ENCODE data around the gene SNTN. TPM values are rescaled to one million over a fixed set of nuclear protein-coding genes. Genes with fewer than 3 reads are reported as not detected.

The SNTN gene
- total and polyA plus RNA-seq, 11 donors = not detected

DNA sequence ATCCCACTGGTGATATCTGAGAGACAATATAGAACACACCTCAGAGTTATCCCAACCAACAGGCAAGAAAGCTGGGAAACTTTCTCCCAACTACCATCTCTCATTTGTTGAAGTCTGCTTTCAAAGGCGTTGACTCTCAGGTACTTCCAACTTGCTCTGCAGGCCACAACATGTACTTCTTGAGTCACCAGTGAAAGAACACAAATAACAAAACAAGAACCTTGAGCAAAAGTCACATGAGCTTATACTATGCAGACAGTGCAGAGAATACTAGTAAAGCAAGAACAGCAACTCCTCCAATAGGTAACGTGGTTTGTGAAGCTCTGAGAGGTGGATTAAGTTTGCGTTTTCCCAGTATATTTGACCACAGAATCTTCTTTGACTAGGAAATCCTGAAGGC lies 20.6 kb downstream of the SNTN start:
- DNase-seq (no peak), ATAC-seq (no peak)
- intact Hi-C loops (cut with DNase I) = no loop called here
- Histone ChIP-seq H3K4me1 (no peaks in the 10 kb centered on the region), H3K36me3 (no peaks in the 10 kb centered on the region), H3K27me3 (no peaks in the 10 kb centered on the region), H3K27ac (no peak overlapping the region), H3K9me3 (no peaks in the 10 kb centered on the region), H3K4me3 (no peak overlapping the region)
- no peak for TF ChIP-seq POLR2A (IDR thresholded peaks at IDR 0.05)
- TF ChIP-seq, protein P1, sequence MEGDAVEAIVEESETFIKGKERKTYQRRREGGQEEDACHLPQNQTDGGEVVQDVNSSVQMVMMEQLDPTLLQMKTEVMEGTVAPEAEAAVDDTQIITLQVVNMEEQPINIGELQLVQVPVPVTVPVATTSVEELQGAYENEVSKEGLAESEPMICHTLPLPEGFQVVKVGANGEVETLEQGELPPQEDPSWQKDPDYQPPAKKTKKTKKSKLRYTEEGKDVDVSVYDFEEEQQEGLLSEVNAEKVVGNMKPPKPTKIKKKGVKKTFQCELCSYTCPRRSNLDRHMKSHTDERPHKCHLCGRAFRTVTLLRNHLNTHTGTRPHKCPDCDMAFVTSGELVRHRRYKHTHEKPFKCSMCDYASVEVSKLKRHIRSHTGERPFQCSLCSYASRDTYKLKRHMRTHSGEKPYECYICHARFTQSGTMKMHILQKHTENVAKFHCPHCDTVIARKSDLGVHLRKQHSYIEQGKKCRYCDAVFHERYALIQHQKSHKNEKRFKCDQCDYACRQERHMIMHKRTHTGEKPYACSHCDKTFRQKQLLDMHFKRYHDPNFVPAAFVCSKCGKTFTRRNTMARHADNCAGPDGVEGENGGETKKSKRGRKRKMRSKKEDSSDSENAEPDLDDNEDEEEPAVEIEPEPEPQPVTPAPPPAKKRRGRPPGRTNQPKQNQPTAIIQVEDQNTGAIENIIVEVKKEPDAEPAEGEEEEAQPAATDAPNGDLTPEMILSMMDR (IDR thresholded peaks at IDR 0.05) = no peak
- 84 to 94% (median 87%) methylated on average over 3 of the region's 3 CpGs for WGBS, 4 donors

DNA sequence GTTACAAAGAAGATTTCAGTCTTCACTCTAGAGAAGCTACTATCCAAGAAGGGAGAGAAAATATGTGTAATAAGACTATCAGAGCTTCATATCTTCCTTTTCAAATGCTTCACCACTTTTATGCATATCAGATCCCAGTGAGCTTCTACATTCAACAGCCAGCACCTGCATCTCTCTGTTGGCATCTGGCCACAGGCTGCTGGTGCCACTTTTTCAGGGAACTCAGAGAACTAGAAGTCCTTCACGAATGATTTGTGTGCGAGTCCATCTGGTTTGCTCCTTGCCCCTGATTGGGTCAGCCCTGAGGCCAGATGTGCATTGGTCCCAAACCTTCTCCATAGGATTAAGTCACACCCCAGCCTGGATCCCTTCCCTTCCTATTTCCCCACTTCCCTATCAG lies 22.1 kb downstream of the SNTN start:
- Histone ChIP-seq H3K9me3 (no peaks in the 10 kb centered on the region), H3K4me1 (no peaks in the 10 kb centered on the region), H3K4me3 (no peak overlapping the region), H3K27ac (no peak overlapping the region), H3K27me3 (no peaks in the 10 kb centered on the region), H3K36me3 (no peaks in the 10 kb centered on the region)
- 62 to 86% (median 69%) methylated on average over 2 of the region's 2 CpGs for WGBS, 4 donors
- ATAC-seq = no peak
- TF ChIP-seq POLR2A (IDR thresholded peaks at IDR 0.05) = no peak
- TF ChIP-seq, protein P1 (IDR thresholded peaks at IDR 0.05) = no peak
- no peak for DNase-seq
- intact Hi-C loops (cut with DNase I) = no loop called here

- H3K36me3 ChIP-seq = no peaks in the 10 kb centered on the region
- no peaks in the 10 kb centered on the region for H3K27me3 ChIP-seq
- H3K9me3 ChIP-seq = no peaks in the 10 kb centered on the region
- TF ChIP-seq, protein P1 (IDR thresholded peaks at IDR 0.05) = no peak
- TF ChIP-seq POLR2A (IDR thresholded peaks at IDR 0.05) = no peak
- H3K4me1 ChIP-seq = no peaks in the 10 kb centered on the region
- H3K4me3 ChIP-seq = no peak overlapping the region
- DNase-seq (no peak), ATAC-seq (no peak)
- WGBS, 4 donors = 76 to 100% (median 91%) methylated on average over 1 of the region's 1 CpG
- H3K27ac ChIP-seq = no peak overlapping the region
- intact Hi-C loops (cut with DNase I) = no loop called here
Observed at GRCh38 chr3:63679186-63679585, 26.7 kb downstream of the SNTN start.

GRCh38 chr3:63684081-63684480 lies 31.6 kb downstream of the SNTN start:
- TF ChIP-seq, protein P1 (IDR thresholded peaks at IDR 0.05) = no peak
- TF ChIP-seq POLR2A (IDR thresholded peaks at IDR 0.05) = no peak
- ATAC-seq = no peak
- H3K36me3 ChIP-seq = no peaks in the 10 kb centered on the region
- WGBS, 4 donors = 61 to 69% (median 65%) methylated on average over 6 of the region's 6 CpGs
- H3K27ac ChIP-seq = no peak overlapping the region
- no peak for DNase-seq
- intact Hi-C loops (cut with DNase I) = no loop called here
- H3K4me3 ChIP-seq = no peak overlapping the region
- no peaks in the 10 kb centered on the region for H3K9me3 ChIP-seq
- H3K27me3 ChIP-seq = no peaks in the 10 kb centered on the region
- H3K4me1 ChIP-seq = no peaks in the 10 kb centered on the region
